Activated CD4-positive, alpha-beta T cell treated with anti-CD3 and anti-CD28 coated beads for 1 hour (primary cell): ENCODE measurements around the gene ITGB6.
"Not testable (repeated sequence)": the region's sequence is repeated elsewhere in the genome, so short reads cannot be mapped to it uniquely, and the experiment has no call there.

Source experiments
- DNase-seq: peaks from one replicate; pipeline ENCODE4 v3.0.0-alpha.2; 2020

Gene ITGB6

DNA sequence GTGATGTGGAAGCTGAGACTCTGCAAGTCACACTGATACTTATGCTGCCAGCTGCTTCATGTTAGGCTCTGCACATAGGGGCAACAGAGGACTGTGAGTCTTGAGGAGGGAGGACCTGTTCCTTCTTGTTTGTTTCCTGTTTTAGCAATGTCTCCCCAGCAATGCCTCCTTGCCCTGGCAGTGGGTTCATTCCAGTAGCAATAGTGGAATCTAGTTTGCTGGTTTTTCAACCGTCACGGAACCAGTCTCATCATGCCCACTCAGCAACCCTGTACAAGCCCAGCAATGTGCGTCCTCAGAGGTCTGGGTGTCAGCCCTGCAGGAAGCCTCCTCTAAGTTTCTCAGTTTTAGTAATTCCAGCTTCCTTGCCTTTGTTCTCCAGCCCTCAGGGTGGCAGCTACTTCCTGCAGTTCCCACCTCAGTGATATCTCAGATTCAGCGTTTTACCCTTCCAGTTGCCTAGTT, 20.5 kb upstream of the ITGB6 start:
- DNase-seq = no peak

DNA sequence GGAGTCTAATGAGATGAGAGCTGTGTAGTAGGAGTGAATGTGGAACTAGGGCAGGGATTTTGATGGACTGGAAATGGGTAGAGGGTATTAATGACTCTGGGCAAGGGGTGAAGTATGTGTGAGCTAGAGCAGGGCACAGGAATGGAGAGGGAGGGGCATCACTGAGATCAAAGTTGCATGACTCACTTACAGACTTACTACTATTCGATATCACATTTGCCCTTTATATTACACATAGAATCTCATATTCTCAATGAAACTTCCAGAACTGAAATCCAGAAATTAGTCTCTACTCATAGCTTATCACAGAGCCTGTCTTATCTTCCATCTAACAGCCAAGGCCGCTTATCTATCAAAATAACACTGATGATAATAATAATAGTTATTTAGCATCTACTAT, 20.0 kb upstream of the ITGB6 start:
- DNase-seq = no peak

GRCh38 chr2:160214461-160215445, 14.7 kb upstream of the ITGB6 start:
- no peak for DNase-seq

DNA sequence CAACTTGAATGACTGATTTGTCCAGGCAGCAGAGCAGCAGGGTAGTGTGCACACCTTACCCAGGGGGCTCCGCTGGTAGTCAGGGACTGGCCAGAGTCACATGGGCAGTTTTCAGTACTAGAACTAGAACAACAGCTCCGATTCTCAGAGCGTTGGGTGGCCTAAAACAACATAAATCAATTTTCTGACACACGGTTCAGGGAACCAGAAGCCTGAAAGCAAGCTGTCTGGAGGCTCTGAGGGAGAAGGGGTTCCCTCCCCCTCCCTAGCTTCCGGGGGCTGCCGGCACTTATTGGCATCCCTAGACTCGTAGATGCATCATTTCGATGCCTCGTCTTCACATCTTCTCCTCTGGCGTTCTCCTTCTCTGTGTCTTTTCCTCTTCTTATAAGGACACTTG, 13.4 kb upstream of the ITGB6 start:
- DNase-seq = no peak

- peak; percentile 48 for DNase-seq
These were observed 10.6 kb upstream of the ITGB6 start for GRCh38 chr2:160210599-160211138.

DNA sequence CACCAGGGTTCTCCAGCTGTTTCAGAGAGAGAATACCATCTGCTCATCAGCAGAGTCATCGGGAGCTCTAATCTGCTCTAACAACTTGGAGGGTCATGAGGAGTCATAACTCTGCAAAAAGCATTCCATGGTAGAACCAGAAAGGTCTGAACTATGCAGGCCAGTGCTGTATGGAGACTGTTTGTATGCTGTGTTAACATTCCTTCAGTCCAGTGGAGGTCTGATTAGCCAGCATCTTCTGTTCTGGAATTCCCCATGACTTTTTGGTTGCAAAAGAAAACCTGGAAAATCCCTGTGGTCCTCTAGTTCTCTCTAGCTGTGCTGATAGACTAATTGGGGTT, 9.4 kb upstream of the ITGB6 start:
- DNase-seq = no peak

GRCh38 chr2:160208655-160209515, 8.8 kb upstream of the ITGB6 start:
- DNase-seq = no peak

DNA sequence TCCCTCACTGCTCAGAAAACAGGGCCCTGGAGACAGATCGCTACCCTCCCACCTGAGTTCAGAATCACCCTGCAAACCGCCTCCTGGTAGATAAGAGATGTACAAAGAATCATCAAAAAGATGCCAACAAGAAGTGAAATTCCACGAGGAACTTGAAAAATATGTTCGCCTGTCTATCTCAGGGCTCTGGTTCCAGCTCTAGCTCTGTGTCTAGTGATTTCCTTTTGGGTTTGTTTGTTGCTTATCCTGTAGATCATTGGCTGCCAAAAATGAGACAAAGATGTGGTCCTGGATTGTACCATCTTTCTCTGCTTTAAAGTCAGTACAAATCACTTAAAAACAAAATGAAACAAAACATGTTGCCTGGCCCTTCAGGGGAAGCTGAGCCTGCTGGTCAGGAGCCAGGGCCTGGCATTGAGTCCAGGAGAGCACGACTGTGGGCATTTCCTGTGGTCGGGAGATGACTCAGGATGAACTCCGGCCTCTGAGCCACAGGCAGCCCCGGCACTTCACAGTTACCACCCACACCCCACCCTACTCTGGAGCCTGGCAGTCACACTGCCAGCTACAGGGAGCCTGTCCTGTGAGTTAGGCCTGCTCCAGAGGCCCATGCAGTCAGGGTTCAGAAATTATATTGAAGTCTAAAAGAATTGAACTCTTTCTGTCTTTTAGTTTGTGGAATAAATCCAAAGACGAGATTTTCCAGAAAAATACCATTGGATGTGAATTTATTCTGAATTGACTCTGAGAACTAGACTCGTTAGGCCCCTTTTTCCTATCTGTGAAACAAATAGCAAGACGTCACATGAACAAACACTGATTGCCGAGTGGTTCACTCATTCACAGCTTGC, 8.0 kb upstream of the ITGB6 start:
- DNase-seq = no peak

GRCh38 chr2:160207271-160207670, 7.2 kb upstream of the ITGB6 start:
- no peak for DNase-seq

- DNase-seq = no peak
These were observed 6.4 kb upstream of the ITGB6 start for GRCh38 chr2:160206436-160206835.

- no peak for DNase-seq
These were observed 5.4 kb upstream of the ITGB6 start for GRCh38 chr2:160205505-160205904.

DNA sequence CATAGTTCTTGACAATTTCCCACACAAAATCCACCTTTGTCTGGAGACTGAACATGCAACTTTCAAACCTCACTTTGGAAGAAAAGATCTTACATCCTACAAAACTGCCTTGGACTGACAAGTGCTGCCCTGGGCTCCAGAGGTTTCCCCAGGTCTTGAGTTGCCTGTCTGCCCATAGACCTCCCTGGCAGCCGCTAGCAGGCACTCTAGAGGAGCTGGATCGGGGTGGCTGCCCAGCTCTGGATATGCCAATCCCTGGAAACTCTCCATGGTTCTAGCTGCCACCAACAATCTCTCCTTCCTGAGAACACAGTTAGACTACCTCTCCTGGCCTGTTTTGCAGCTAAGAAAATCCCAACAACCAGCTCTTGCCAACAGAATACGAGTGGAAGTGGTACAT, 3.4 kb upstream of the ITGB6 start:
- no peak for DNase-seq

GRCh38 chr2:160203007-160203406, 2.9 kb upstream of the ITGB6 start:
- DNase-seq = no peak

DNA sequence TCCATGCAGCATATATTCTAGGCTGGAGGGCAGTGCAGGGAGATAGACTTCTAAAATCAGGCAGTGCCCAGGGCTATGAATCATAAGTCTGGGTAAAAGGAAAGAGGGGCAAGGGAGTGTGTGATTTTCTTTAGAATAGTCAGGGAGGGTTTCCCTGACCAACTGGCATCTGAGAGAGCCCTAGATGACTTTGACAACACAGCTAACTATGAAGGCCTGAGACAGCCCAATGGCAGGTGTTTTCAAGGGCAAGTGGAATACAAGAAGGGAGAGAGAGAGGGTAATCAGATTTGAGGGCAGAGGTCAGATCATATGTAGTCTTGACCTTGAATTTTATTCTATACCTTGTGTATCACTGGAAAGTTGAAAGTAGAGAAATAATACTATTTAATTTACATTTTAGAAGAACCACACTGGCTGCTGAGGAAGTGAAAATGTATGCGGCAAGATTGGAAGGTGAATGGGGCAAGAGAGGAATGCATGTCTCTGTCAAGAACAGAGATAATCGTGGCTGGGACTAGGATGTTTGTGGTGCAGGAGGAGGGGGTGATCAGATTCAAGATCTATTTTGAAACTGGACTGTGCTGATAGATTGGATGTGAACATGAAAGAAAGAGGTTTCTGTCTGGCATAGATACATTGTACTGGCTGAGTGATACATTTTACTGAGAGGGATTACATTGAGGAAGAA, 1.9 kb upstream of the ITGB6 start:
- no peak for DNase-seq

- no peak for DNase-seq
These were observed 849 bp upstream of the ITGB6 start for GRCh38 chr2:160200921-160201320.

- no peak for DNase-seq
These were observed 1.0 kb downstream of the ITGB6 start for GRCh38 chr2:160199053-160199452.

DNA sequence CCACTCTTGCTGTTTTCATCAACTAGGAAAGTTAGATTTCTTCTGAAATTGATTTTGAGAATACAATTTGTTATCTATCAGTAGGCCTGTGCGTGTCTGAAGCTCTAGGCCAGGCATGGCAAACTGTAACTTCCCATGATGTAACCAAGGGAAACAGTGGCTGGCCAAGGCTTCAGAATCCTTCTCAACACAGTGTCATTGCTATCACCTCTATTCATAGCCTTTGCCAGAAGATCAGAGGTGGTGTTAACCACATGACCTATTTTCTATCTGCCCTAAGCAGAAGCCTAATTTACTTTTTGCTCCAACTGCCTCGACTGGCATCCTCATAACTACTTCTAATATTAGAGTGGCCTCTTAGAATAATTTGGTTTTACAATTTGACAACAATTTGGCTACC, 2.5 kb downstream of the ITGB6 start:
- DNase-seq = no peak

- DNase-seq = no peak
These were observed 5.1 kb downstream of the ITGB6 start for GRCh38 chr2:160194946-160195345.

- no peak for DNase-seq
These were observed 5.7 kb downstream of the ITGB6 start for GRCh38 chr2:160194351-160194750.

- not testable (repeated sequence) for DNase-seq
These were observed 18.8 kb downstream of the ITGB6 start for GRCh38 chr2:160181146-160181836.

DNA sequence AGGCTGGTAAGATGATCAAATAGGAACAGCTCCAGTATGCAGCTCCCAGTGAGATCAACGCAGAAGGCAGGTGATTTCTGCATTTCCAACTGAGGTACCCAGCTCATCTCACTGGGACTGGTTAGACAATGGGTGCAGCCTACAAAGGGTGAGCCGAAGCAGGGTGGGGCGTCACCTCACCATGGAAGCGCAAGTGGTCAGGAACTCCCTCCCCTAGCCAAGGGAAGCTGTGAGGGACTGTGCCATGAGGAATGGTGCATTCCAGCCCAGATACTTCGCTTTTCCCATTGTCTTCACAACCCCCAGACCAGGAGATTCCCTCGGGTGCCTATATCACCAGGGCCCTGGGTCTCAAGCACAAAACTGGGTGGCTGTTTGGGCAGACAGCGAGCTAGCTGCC, 19.4 kb downstream of the ITGB6 start:
- not testable (repeated sequence) for DNase-seq
